ENCODE results near the gene TRIM66.

DNA sequence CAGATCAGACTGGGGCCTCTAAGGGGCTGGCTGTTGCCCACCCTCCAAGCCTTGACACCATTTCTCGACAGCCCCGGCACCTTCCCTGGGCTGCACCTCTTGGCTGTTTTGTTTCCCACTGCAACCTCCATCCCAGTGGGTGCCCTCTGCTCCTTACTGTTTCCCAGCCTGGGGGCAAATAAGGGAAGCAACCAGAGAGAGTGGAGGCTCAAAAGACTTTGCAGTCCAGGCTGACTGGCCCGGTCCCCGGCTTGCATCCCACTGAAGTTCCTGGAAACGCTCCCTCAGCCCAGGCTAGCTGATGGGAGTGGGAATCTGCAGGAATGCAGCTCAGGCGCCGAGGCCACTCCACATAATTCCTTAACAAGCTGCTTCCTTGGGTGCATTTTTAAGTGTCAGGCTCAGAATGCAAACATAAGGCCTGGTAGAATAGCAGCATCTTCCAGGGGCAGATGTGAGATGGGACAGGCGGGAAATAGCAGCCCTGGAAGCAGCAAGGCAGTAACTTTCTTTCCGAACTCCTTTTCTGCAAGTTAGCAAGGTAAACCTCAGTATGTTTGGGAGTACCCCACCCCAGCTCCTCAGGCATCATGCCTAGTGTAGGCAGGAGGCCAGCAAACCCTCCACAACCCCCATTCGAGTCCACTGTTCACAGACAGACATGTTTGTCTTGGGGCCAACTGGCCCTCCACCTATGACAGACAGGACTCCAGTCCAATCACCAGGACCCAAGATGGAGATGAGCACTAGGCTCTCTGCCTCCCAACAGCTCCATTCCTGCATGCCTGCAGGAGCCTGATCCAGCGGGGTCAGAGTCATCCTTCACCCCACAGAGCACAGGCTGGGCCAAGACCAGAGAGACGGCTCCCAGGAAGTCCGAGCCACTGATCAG, 39.4 kb upstream of the TRIM66 start:
- TF ChIP-seq POLR2A (IDR thresholded peaks at IDR 0.05; ENCODE audit: control extremely low read depth in 1 of 2, low read depth in 2 of 2, low read length in 2 of 2), result no peak
- no peak for TF ChIP-seq SIN3A (conservative IDR thresholded peaks at IDR 0.05 in 1 of 2, IDR thresholded peaks at IDR 0.05 in 1 of 2; ENCODE audit: low read depth in 1 of 2, low read length in 2 of 2)
- TF ChIP-seq EZH2 (IDR thresholded peaks at IDR 0.05; ENCODE audit: low read depth, low read length, severe bottlenecking), result no peak
- no peak for TF ChIP-seq CBX8 (IDR thresholded peaks at IDR 0.05; ENCODE audit: borderline replicate concordance, low read depth, low read length)
- TF ChIP-seq, protein P1, sequence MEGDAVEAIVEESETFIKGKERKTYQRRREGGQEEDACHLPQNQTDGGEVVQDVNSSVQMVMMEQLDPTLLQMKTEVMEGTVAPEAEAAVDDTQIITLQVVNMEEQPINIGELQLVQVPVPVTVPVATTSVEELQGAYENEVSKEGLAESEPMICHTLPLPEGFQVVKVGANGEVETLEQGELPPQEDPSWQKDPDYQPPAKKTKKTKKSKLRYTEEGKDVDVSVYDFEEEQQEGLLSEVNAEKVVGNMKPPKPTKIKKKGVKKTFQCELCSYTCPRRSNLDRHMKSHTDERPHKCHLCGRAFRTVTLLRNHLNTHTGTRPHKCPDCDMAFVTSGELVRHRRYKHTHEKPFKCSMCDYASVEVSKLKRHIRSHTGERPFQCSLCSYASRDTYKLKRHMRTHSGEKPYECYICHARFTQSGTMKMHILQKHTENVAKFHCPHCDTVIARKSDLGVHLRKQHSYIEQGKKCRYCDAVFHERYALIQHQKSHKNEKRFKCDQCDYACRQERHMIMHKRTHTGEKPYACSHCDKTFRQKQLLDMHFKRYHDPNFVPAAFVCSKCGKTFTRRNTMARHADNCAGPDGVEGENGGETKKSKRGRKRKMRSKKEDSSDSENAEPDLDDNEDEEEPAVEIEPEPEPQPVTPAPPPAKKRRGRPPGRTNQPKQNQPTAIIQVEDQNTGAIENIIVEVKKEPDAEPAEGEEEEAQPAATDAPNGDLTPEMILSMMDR (IDR thresholded peaks at IDR 0.05; ENCODE audit: control extremely low read depth in 1 of 3, insufficient read depth in 1 of 3, low read depth in 1 of 3, low read length in 3 of 3), result no peak
- no peak for TF ChIP-seq POLR2AphosphoS5 (IDR thresholded peaks at IDR 0.05; ENCODE audit: low read depth, low read length)
- no peak for TF ChIP-seq RNF2 (IDR thresholded peaks at IDR 0.05; ENCODE audit: borderline replicate concordance, low read depth, low read length, missing control alignments, poor library complexity, severe bottlenecking)
- no peak for TF ChIP-seq KDM5A (IDR thresholded peaks at IDR 0.05; ENCODE audit: low read length)
- TF ChIP-seq SRF (IDR thresholded peaks at IDR 0.05; ENCODE audit: low read depth, low read length), result no peak
- TF ChIP-seq, protein P2, sequence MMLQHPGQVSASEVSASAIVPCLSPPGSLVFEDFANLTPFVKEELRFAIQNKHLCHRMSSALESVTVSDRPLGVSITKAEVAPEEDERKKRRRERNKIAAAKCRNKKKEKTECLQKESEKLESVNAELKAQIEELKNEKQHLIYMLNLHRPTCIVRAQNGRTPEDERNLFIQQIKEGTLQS (IDR thresholded peaks at IDR 0.05; ENCODE audit: insufficient read depth, low read depth, low read length), result no peak
- TF ChIP-seq SP2 (IDR thresholded peaks at IDR 0.05; ENCODE audit: low read length), result no peak
- no peak for TF ChIP-seq KDM1A (IDR thresholded peaks at IDR 0.05; ENCODE audit: borderline replicate concordance, low read length)
